ENCODE measurements around the gene TMEM89.

The TMEM89 gene

DNA sequence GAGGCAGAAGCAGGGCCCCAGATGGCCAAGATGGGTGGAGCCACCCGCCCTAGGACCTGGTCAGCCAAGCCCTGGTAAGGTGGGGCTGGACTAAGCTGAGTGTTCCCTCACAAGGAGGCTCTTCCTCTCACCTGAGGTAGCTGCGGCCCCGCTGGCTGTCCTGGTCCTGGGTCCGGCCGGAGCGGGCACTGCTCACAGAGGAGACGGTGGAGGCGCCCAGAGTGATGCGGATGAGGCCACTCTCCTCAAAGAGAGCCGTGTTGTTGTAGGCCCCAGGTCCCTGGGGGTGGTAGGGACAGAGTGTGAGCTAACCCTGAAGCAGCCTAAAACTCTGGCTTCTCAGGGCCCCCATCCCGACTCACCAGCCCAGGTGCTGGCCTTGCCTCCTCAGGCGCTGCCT, 21.0 kb upstream of the TMEM89 start:
- H3K4me3 ChIP-seq (ENCODE audit: insufficient read depth, low read depth, low read length, poor library complexity, severe bottlenecking), result no peak overlapping the region
- no peaks in the 10 kb centered on the region for H3K9me3 ChIP-seq (ENCODE audit: control insufficient read depth, low read length)
- H3K27me3 ChIP-seq (replicated peaks; ENCODE audit: control insufficient read depth, insufficient read depth, low read length, poor library complexity, severe bottlenecking), result no peaks in the 10 kb centered on the region
- H3K4me1 ChIP-seq (ENCODE audit: control insufficient read depth, insufficient read depth, low read length, poor library complexity, severe bottlenecking), result no peaks in the 10 kb centered on the region
- no peak overlapping the region for H3K27ac ChIP-seq (ENCODE audit: insufficient read depth, low read length, poor library complexity, severe bottlenecking)
- no peak for DNase-seq
- no peaks in the 10 kb centered on the region for H3K36me3 ChIP-seq (ENCODE audit: control insufficient read depth, insufficient read depth, low read length)

DNA sequence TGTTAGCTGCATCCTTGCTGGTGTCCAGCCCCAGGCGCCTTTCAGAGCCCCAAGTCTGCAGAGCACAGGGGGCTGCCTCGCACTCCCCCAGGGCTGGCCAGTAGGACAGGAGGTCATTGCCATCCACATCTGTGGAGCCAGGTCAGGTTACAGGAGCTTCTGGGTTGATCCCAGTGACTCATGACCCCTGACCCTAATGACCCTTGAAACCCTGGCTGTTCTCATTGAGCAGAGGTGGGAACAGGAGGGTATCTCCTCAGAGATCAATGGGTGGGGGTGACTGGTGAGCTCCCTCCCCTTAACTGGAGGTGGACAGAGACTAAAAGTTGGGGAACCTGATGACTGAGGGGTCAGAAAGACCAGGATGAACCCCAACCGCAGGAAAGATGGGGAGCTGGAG, 19.8 kb upstream of the TMEM89 start:
- no peak overlapping the region for H3K27ac ChIP-seq (ENCODE audit: insufficient read depth, low read length, poor library complexity, severe bottlenecking)
- DNase-seq, result no peak
- H3K36me3 ChIP-seq (ENCODE audit: control insufficient read depth, insufficient read depth, low read length), result no peaks in the 10 kb centered on the region
- no peaks in the 10 kb centered on the region for H3K27me3 ChIP-seq (replicated peaks; ENCODE audit: control insufficient read depth, insufficient read depth, low read length, poor library complexity, severe bottlenecking)
- no peaks in the 10 kb centered on the region for H3K4me1 ChIP-seq (ENCODE audit: control insufficient read depth, insufficient read depth, low read length, poor library complexity, severe bottlenecking)
- H3K4me3 ChIP-seq (ENCODE audit: insufficient read depth, low read depth, low read length, poor library complexity, severe bottlenecking), result no peak overlapping the region
- no peaks in the 10 kb centered on the region for H3K9me3 ChIP-seq (ENCODE audit: control insufficient read depth, low read length)

DNA sequence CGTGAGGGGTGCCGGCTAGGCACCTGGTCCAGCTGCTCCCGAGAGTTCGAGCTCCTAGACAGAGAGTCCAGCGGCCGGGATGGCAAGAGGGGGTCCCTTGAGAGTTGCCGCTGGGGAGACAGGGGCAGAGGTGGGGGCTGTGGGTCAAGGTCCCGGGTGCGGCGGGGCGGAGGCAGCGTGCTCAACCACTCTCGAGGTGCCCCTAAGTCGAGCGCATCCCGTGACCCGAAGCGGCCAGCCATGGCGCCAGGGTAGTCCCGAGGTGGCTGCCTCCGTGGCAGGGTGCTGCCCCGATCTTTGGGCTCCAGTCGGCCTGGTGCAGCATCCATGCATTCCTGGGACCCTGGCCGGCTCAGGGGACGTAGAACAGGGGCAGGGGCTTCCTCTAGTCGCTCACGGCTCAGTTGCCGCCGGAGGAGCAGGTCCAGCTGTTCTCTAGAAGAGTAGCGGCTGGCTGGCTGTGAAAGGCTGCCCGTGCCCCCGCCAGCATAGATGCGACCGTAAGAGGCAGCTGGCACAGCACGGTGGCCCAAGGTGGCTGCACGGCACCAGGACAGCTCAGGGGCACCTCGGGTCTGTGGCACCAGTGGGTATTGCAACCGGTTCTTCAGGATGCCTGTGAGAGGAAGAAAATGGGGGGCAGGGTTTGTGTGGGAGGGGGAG, 18.5 kb upstream of the TMEM89 start:
- H3K36me3 ChIP-seq (ENCODE audit: control insufficient read depth, insufficient read depth, low read length), result no peaks in the 10 kb centered on the region
- no peaks in the 10 kb centered on the region for H3K27me3 ChIP-seq (replicated peaks; ENCODE audit: control insufficient read depth, insufficient read depth, low read length, poor library complexity, severe bottlenecking)
- no peak overlapping the region for H3K27ac ChIP-seq (ENCODE audit: insufficient read depth, low read length, poor library complexity, severe bottlenecking)
- H3K9me3 ChIP-seq (ENCODE audit: control insufficient read depth, low read length), result no peaks in the 10 kb centered on the region
- H3K4me1 ChIP-seq (ENCODE audit: control insufficient read depth, insufficient read depth, low read length, poor library complexity, severe bottlenecking), result peaks cover 7% of the 10 kb centered on the region
- H3K4me3 ChIP-seq (ENCODE audit: insufficient read depth, low read depth, low read length, poor library complexity, severe bottlenecking), result no peak overlapping the region
- no peak for DNase-seq

DNA sequence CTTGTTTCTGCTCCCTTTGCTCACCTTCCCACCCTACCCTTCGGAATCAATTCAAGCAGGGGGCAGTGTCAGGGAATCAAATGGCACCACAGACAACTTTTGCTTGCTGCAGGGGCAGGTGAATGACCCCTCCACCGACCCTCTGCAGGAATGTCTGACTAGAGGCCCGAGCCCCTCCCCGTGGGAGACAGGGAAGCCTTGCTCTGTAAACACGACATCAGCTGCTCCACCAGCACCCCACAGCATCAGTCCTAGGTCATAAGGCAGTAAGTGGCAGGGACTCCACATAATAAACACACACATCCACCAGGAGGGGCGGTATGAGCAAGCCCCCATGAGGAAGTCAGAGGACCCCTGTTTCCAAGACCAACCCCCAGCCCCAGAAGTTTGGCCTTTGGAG, 15.7 kb upstream of the TMEM89 start:
- H3K27ac ChIP-seq (ENCODE audit: insufficient read depth, low read length, poor library complexity, severe bottlenecking), result no peak overlapping the region
- DNase-seq, result no peak
- no peak overlapping the region for H3K4me3 ChIP-seq (ENCODE audit: insufficient read depth, low read depth, low read length, poor library complexity, severe bottlenecking)
- H3K27me3 ChIP-seq (replicated peaks; ENCODE audit: control insufficient read depth, insufficient read depth, low read length, poor library complexity, severe bottlenecking), result no peaks in the 10 kb centered on the region
- H3K36me3 ChIP-seq (ENCODE audit: control insufficient read depth, insufficient read depth, low read length), result no peaks in the 10 kb centered on the region
- peaks cover 7% of the 10 kb centered on the region for H3K4me1 ChIP-seq (ENCODE audit: control insufficient read depth, insufficient read depth, low read length, poor library complexity, severe bottlenecking)
- no peaks in the 10 kb centered on the region for H3K9me3 ChIP-seq (ENCODE audit: control insufficient read depth, low read length)

DNA sequence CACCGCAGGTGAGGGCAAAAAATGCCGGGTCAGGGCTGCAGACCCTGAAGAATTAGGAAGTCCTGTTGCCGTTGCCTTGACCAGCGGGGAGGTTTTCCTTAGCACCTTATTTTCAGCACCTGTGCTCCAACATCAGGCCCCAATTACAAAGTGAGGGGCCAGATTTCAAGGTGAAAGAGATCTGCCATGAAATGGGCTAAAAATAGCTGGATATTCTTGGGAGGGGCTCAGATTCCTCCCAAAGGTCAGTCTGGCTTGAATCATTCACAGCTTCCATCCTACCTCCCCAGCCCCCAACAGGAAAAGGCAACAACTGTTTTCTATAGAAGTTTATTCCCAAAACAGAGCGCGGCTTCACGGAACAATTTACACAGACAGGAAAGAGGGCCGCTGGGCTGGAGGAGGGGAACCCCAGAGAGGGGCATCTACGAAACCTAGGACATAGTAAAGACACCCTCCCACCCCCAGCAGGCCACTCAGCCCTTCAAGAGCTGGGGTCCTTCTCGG, 14.6 kb upstream of the TMEM89 start:
- H3K4me1 ChIP-seq (ENCODE audit: control insufficient read depth, insufficient read depth, low read length, poor library complexity, severe bottlenecking), result peaks cover 7% of the 10 kb centered on the region
- H3K4me3 ChIP-seq (ENCODE audit: insufficient read depth, low read depth, low read length, poor library complexity, severe bottlenecking), result peak overlapping the region; percentile 84
- no peak for DNase-seq
- no peaks in the 10 kb centered on the region for H3K36me3 ChIP-seq (ENCODE audit: control insufficient read depth, insufficient read depth, low read length)
- H3K27me3 ChIP-seq (replicated peaks; ENCODE audit: control insufficient read depth, insufficient read depth, low read length, poor library complexity, severe bottlenecking), result no peaks in the 10 kb centered on the region
- peak overlapping the region; percentile 59 for H3K27ac ChIP-seq (ENCODE audit: insufficient read depth, low read length, poor library complexity, severe bottlenecking)
- no peaks in the 10 kb centered on the region for H3K9me3 ChIP-seq (ENCODE audit: control insufficient read depth, low read length)

DNA sequence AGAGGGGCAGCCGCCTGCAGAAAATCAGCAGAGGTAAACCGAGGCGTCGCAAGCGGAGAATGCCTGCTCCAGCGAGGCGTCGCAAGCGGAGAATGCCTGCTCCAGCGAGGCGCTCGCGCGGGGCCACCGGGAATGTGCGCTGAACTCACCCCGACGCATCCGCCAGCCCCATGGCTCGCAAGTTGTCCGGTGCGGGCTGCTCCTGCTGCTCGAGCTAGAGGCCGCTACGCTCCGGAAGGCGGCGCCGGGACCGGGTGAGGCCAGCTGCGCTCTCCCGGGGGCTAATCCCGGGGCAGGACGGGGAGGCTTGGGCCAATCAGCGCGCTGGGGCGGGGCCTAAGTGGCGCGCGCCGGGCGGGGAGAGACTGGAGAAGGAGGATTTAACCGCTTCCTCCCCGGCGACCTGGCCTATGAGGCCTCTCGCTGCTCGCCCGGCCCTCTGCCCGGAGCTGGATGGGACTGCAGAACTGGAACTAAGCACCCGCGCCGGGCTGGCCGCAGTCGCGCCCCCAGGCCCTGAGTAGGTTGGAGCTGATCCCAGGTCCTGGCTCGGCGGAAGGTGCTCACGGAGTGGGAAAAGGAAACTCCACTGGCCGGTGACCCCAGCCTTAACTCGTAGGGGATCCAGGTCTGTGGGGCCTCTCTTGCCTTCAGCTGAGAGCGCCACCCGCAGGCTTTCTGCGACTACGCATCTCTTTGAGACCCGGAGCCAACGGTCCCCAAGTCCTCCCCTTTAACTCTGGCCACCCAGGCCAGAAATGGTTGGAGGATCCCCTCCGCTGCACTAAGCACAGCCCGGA, 13.9 kb upstream of the TMEM89 start, which contains the start of gene SLC26A6:
Gene SLC26A6, minus strand, starts transcription at position 240 of the 800 bp plus-strand sequence. Its CDS starts 68 bp downstream, at position 172.
- no peaks in the 10 kb centered on the region for H3K36me3 ChIP-seq (ENCODE audit: control insufficient read depth, insufficient read depth, low read length)
- peak; percentile 83 to 91 (median 88) for DNase-seq
- no peaks in the 10 kb centered on the region for H3K9me3 ChIP-seq (ENCODE audit: control insufficient read depth, low read length)
- no peaks in the 10 kb centered on the region for H3K27me3 ChIP-seq (replicated peaks; ENCODE audit: control insufficient read depth, insufficient read depth, low read length, poor library complexity, severe bottlenecking)
- H3K27ac ChIP-seq (ENCODE audit: insufficient read depth, low read length, poor library complexity, severe bottlenecking), result peak within 1 kb of the TSS; percentile 59
- H3K4me3 ChIP-seq (ENCODE audit: insufficient read depth, low read depth, low read length, poor library complexity, severe bottlenecking), result peak within 1 kb of the TSS; percentile 84
- peaks cover 7% of the 10 kb centered on the region for H3K4me1 ChIP-seq (ENCODE audit: control insufficient read depth, insufficient read depth, low read length, poor library complexity, severe bottlenecking)

DNA sequence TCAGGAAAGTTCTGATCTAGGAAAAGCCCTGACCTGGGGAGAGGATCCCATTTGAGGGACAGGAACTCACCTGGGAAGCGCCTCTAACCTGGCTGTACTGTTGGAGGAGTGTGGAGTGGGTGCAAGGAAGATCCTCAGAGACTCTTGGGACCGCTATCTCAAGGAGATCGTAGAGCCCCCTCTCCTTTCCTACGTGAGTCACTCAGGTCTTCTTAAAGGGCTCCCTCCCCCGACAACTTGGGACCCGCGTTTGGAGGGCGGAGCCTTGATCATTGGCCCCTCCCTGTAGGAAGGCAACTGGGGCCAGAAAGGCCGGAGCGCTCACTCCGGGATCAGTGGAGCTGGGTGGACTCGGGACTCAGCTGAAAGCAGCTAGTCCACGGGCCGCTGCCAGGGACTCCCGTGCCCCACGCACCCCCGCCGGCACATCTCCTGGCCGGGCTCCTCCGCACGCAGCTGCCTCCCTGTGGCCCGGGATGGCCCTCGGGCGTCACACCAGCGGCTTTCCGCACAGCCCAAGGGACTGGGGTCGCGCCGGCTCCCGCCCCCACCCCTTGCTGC, 13.2 kb upstream of the TMEM89 start:
- peak; percentile 10 to 27 (median 18) for DNase-seq
- no peaks in the 10 kb centered on the region for H3K36me3 ChIP-seq (ENCODE audit: control insufficient read depth, insufficient read depth, low read length)
- peak overlapping the region; percentile 84 for H3K4me3 ChIP-seq (ENCODE audit: insufficient read depth, low read depth, low read length, poor library complexity, severe bottlenecking)
- no peaks in the 10 kb centered on the region for H3K9me3 ChIP-seq (ENCODE audit: control insufficient read depth, low read length)
- peaks cover 7% of the 10 kb centered on the region for H3K4me1 ChIP-seq (ENCODE audit: control insufficient read depth, insufficient read depth, low read length, poor library complexity, severe bottlenecking)
- H3K27me3 ChIP-seq (replicated peaks; ENCODE audit: control insufficient read depth, insufficient read depth, low read length, poor library complexity, severe bottlenecking), result no peaks in the 10 kb centered on the region
- no peak overlapping the region for H3K27ac ChIP-seq (ENCODE audit: insufficient read depth, low read length, poor library complexity, severe bottlenecking)

DNA sequence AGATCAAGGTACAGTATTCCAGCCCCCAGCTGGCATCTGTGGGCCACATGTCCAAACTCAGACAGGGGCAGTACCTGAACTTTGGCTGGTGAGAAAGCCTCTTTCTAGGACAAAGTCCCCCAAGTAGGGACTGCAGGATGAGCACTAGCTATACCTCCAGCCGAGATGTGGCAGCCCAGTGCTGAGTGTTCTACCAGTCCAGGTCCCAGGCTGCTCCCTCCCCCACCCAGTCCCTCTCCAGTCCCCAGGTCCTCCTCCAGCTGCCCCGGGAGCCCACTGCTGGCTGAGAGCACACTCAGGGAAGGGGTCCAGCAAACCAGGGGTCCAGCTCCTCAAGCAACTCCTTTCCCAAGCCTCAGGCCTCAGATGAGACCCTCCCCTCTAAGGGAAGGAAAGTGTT, 12.2 kb upstream of the TMEM89 start:
- DNase-seq, result no peak
- H3K4me3 ChIP-seq (ENCODE audit: insufficient read depth, low read depth, low read length, poor library complexity, severe bottlenecking), result no peak overlapping the region
- H3K27me3 ChIP-seq (replicated peaks; ENCODE audit: control insufficient read depth, insufficient read depth, low read length, poor library complexity, severe bottlenecking), result no peaks in the 10 kb centered on the region
- H3K36me3 ChIP-seq (ENCODE audit: control insufficient read depth, insufficient read depth, low read length), result no peaks in the 10 kb centered on the region
- peaks cover 7% of the 10 kb centered on the region for H3K4me1 ChIP-seq (ENCODE audit: control insufficient read depth, insufficient read depth, low read length, poor library complexity, severe bottlenecking)
- H3K27ac ChIP-seq (ENCODE audit: insufficient read depth, low read length, poor library complexity, severe bottlenecking), result no peak overlapping the region
- H3K9me3 ChIP-seq (ENCODE audit: control insufficient read depth, low read length), result no peaks in the 10 kb centered on the region

DNA sequence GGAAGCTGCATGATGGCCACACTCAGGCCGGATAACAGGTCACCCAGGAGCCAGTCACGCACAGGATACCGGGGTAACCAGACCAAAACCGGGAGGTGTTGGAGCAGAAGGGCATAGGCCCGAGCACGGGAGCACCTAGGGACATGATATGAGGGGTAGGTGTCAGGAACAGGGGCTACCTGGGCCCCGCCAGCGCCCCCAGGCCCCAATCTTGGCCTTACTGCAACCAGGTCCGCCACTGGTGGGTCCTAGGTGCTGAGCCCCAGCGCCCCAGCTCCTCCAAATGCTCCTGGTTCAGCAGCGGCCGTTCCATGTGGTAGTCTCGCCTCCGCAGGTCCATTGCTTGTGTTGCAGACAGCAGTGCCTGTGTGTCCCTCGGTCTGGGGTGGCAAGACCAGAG, 11.7 kb upstream of the TMEM89 start:
- Histone ChIP-seq H3K27me3 (replicated peaks; ENCODE audit: control insufficient read depth, insufficient read depth, low read length, poor library complexity, severe bottlenecking) (no peaks in the 10 kb centered on the region), H3K9me3 (ENCODE audit: control insufficient read depth, low read length) (no peaks in the 10 kb centered on the region), H3K36me3 (ENCODE audit: control insufficient read depth, insufficient read depth, low read length) (peaks cover 2% of the 10 kb centered on the region), H3K27ac (ENCODE audit: insufficient read depth, low read length, poor library complexity, severe bottlenecking) (no peak overlapping the region), H3K4me1 (ENCODE audit: control insufficient read depth, insufficient read depth, low read length, poor library complexity, severe bottlenecking) (peaks cover 7% of the 10 kb centered on the region), H3K4me3 (ENCODE audit: insufficient read depth, low read depth, low read length, poor library complexity, severe bottlenecking) (no peak overlapping the region)
- DNase-seq, result no peak

All from effector memory CD4-positive, alpha-beta T cell (primary cell).